GM18909 (cell line): Measurements from ENCODE around the gene YOD1.
A peak's percentile ranks its signal among the peaks of the same experiment; 100 is the strongest.

Experiments
- ATAC-seq: cut with Tn5 transposase; IDR thresholded peaks from one replicate; pipeline ENCODE4 v1.9.1; 2021; ENCODE audit warnings: mild to moderate bottlenecking; ENCODE audit not compliant: unreplicated experiment, poor library complexity

Gene YOD1

DNA sequence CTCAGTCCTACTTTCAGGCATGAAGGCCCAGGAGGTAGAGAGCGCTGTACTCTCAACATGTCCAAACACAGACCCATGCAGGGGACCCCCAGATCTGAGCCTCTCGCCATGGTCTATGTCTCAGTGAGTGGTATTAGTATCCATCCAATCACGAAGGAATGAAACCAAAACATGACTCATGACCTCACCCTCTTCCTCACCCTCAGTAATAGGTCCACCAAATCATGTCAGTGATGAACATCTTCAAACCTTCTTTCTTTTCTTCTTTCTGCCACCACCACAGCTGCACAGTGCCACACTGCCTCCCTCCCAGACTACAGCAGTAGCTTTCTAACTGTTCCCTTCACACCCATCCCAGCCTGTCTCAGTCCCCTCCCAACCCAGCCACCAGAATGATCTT is 35.2 kb downstream of the YOD1 start:
- no peak for ATAC-seq

DNA sequence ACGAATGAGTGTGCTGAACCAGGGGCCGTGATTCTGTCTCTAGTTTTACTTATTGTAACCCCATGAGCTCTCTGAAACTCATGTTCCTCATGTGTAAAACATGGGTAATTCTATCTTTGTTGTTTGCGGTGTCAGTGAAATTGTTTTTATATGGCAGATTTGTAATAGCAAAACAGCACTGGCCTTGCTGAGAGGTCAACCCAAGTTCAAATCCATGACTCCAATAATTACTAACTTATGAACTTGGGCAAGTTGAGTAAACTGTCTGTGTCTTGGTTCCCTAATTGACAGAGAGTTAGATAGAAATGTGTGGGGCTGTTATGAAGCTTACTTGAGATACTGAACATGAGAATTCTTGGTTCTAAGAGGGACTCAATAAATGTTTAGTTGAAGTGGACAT is 36.3 kb downstream of the YOD1 start:
- ATAC-seq = no peak

DNA sequence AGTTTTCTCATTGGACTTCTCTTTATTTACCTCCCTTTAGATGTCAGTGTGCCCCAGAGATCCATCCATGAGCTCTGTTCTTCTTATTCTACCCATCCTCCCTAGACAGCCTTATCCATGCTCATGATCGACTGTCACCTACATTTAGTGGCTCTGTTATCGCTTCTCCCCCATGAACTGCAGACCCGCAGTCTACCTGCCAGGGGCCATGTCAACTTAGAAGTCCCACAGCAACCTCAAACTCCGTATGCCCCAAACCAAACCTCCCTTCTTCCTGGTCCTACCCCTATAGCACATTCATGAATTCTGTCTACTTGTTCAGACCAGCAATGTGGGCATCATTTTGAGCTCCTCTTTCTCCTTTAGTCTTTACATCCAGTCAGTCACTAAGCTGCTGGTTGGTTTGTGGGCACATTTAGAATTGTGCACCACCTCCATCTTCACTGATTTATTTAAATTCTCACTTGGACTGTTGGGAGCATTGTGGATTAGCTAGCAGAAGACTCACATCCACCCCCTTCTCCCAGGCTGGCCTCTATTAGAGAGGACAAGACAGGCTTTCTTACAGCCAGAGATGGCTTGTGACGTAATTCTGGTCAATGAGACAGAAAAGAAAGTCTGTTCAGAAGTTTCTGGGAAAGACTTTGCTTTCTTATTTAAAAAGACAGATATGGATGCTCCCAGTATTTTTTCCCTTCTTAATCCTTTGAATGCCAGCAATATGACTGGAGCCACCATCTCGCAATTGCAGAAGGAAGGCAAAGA is 37.5 kb downstream of the YOD1 start:
- no peak for ATAC-seq

DNA sequence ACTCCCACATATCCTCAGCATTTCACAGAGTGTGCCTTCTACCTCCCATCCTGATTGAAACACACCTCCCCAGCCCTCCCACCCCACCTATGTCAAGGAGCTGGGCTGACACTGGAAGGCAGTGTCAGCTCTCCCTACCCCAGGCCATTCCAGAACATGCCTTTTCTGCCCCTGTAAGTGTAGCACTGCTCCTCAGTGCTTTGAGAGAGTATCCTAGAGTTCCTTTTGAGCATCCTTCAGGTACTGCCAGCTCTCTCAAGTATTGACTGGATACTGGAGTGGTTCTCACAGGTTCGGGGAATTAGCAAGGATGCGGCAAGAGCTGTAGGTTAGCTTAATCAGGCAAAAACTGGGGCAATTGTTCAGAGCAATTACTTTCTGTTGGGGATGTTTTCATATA is 40.3 kb downstream of the YOD1 start:
- ATAC-seq = no peak

DNA sequence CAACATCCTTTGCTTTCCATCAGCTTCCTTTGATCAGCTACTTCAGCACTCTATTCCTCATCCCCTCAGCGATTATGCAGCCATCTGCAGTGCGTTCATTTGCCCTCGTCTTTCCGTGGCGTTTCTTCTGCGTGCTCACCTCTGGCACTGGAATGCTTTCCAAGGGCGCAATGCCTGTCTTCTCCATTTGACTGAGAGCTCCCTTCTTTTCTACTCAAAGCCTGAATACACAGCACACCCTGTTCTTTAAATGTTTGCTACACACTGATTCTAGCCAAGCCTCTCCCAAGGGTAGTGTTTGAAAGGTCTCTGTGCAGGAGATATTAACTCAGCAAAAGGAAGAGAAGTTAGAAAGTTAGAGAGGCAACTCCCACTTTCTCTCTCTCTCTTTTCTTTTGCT is 41.1 kb downstream of the YOD1 start:
- ATAC-seq = no peak

DNA sequence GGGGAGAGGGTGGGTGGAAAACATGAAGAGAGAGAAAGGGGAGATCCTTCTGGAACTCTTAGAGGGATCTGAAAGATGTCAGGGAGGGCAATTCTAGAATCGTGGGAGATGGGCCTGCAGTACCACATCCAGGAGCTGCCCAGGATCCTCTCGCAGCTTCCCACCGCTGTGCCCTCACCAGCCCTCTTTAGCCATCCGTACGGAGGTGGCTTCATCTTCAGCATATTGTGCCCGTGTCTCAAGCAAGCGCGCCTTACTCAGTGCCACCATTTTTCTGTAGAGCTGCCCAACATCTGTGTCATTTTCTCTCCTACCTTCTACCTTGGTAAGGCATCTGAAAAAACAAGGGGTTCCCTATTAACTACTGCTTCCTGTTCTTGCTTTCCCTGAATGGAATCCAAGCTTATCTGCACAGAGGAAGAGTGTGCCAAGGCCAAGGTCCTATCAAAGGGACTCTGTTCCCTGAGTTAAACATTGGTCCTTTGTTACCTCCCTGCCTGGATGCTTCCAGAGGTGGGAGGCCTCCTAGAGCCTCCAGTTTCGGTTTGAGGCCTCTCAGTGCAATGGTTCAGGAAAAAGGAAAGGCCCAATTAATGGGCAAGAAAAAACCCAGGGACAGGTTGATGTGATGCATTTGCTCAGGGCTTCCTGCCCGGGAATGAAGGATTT is 41.7 kb downstream of the YOD1 start:
- no peak for ATAC-seq

DNA sequence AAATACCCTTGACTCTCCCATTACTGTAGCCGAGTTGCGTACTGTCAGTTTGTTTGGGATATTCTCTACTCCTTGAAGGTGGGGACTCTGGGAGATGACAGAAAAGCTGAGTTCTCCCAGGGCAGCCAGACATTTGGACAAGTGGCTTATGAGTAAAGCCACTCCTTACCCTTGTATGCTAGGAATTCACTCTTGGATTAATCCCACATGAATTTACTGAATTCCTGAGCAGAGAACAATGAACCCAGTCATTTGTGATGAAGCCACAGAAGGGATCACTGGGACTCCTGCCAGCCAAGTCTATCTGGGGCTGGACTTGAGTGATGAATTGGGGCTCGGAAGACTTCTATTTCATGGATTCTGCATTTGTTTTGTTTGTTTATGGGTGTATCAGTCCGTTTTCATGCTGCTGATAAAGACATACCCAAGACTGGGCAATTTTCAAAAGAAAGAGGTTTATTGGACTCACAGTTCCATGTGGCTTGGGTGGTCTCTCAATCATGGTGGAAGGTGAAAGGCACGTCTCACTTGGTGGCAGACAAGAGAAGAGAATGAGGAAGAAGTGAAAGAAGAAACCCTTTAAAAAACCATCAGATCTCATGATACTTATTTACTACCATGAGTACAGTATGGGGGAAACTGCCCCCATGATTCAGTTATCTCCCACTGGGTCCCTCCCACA is 43.5 kb downstream of the YOD1 start:
- ATAC-seq = no peak

DNA sequence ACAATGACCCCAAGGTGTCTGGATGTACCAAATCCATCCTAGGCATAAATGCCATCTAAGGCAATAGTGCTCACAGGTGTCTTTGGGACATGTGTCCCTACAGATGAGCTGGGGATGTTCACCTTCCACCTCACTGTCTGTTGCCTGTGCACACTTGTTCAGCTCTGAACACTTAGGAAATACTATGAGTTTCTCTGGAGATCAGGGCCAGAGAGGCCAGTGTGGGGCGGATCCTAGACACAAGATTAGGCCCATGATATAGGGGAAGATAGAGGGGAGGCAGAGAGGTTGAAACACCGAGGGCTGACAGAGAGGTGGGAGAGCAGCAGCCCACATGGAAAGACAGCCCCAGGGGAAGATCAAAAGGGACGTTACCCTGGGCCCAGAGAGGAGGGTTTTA is 44.1 kb downstream of the YOD1 start:
- ATAC-seq = no peak

DNA sequence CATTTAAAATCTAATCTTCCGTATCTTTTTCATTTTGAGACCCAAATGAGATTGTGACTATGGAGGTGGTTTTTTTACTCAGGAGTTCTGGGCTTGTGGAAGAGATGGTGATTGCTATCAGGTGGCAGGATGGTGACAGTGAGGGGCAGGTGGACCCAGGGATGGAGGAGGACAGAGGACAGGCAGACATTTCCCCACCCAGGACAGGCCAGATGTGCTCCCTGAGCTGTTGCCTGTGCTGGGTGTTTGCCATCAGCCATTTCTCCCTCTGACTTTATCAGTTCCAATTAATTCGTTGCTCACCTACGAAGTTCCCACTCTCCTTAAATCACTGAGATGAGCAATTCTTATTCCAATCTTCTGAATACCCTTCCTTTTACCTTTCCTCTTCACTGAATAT is 44.9 kb downstream of the YOD1 start:
- ATAC-seq = no peak

DNA sequence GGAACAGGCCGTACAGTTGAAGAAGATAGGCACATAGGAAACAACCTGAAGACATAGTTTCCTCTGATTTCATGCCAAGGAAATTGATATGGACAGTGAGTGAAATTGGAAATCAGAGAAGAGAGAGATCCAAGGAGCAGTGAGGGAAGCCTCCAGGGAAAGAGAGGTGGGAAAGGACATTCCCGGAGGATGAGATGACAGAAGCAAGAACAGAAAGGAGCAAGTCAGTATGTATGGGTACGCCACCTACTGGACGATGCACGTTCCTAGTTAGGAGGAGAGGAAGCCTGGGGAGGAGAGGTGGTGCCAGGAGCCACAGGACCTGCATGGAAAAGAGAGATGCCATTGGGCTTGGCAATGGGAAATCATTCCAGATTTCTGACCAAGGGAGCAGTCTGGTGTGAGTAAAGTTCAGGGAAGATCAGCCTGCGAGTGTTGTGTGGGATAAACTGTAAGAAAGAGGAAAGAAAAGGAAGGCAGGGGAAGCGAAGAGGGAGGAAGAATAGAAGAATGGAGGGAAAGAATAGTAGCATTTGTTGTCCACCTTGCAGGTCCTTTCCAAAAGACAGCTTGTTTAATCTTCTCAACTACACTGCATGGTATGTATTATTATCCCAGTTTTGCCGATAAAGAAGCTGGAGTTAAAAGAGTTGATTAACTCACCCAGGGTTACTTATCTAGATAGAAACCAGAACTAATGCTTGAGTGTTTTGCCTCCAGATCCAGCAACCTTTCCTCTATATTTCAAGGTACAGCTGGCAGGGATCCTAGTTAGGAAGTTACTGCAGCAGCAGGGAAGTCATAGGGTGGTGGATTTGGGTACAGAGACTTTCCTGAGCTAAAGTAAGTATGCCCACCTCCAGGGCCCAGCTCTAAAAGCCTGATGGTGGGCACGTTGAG is 45.8 kb downstream of the YOD1 start:
- peak; percentile 44 for ATAC-seq

DNA sequence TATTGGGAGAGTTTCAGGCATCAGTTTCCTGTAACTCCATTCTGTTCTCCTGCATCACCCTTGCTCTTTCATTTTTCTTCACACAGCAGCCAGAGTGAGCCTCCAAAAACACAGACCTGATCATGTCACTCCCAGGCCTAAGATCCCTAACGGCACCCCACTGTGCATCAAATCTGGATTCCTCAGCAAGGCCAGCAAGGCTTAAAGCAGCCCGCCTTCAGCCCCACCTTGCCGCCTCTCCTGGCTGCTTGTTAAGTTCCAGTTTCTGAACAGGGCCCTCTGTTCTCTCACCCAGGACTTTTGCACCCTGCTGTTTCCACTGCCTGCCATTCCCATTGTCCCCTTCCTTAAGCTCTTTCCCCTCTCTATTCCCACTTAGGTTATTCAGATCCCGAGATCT is 47.8 kb downstream of the YOD1 start:
- no peak for ATAC-seq

DNA sequence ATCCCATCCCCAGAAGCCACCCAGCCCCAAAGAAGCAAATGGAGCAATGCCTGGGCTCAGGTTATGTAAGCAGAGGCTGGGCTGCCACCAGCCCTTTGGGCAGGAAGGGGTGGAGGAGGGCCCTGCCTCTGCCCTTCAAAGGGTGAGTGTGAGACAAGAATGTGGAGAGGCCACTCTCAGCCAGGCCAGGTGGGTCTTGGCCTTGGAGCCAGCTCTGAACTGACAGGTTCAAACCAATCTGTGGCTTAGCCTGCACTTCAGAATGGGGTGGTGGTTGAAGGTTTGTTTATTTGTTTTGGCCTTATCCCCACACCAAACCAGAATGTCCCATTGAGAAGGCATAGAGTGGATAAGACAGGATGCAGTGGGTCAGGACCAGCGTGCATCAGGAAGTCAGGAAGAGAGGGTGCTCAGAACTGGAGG is 48.3 kb downstream of the YOD1 start:
- no peak for ATAC-seq

DNA sequence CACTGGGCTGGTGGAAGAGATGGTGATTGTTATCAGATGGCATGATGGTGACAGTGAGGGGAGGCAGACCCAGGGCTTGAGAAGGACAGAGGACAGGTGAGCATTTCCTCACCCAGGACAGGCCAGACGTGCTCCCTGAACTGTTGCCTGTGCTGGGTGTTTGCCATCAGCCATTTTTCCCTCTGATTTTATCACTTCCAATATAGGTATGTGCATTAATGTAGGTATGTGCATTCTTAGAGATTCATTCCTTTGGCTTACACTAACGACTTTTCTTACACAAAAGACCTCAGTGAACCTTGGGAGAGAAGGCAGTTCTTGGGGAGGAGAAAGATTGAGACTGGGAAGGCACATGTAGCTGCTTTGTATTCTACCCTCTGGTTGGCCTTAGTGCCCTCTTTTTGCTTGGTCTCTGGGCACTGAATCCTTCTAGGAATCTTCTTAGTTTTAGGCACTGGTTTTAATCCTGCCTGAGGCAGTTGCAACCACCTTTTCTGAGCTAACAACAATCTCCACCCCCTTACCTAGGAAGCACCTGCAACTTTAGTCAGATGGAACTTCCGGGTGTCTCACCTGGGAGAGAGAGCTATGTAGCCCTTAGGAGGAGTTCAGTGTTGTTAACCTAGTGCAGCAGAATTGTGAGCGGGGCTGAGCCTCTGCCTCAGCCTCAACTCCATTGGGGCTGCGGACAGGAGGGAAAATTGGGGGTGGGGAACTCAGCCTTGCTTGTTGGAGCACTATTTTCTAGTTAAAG is 49.3 kb downstream of the YOD1 start:
- no peak for ATAC-seq

DNA sequence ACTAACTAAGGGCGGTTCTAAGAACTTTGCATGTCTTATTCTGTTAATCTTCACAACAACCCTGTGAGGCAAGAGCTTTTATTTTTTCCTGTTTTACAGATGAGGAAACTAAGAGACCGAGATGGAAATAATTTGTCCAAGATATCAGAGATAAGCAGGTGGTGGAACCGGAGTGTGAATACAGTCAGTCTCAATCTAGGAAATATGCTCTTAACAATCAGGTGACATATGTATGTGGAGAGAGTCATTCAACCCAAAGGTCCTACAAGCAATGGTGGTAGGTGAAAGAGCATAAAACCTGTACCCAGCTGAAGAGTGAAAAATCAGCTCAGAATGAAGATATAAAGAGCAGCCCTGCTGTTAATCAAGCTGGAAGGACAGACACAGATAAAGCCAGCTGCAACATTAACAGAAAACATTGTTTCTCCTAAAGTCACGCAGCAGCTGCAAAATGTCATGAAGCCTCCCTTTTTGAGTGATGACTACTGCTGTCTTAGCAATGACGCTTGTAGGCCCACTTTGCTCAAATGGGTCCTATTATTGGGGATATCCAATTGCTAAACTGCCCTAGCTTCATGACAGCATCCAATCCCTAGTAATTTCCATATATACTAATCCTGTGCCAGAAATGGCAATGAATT is 50.2 kb downstream of the YOD1 start:
- ATAC-seq = no peak

DNA sequence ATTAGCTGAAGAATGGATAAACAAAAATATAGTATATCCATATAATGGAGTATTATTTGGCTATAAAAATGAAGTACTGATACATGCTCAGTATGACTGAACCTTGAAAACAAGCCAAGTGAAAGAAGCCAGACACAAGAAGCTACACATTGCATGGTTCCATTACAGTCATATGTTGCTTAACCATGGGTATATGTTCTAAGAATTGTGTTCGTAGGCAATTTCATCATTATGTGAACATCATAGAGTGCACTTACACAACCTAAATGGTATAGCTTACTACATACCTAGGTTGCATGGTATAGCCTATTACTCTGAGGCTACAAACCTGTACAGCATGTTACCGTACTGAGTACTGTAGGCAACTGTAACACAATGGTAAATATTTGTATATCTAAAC is 52.2 kb downstream of the YOD1 start:
- ATAC-seq = no peak
